Effector CD4-positive, alpha-beta T cell (primary cell): ENCODE results near the gene ANKRD17.
"Not testable (repeated sequence)": the region's sequence is repeated elsewhere in the genome, so short reads cannot be mapped to it uniquely, and the experiment has no call there.

ENCODE experiments used
- DNase-seq: peaks from one replicate; pipeline ENCODE4 v3.0.0-alpha.2; 2020
- total RNA-seq: gene quantifications from one replicate; lab custom pipeline; 2026; lab: John Stamatoyannopoulos, UW

Gene ANKRD17
- total RNA-seq = 183 reads per million, percentile 91 among the genes with 10 or more reads in this experiment

DNA sequence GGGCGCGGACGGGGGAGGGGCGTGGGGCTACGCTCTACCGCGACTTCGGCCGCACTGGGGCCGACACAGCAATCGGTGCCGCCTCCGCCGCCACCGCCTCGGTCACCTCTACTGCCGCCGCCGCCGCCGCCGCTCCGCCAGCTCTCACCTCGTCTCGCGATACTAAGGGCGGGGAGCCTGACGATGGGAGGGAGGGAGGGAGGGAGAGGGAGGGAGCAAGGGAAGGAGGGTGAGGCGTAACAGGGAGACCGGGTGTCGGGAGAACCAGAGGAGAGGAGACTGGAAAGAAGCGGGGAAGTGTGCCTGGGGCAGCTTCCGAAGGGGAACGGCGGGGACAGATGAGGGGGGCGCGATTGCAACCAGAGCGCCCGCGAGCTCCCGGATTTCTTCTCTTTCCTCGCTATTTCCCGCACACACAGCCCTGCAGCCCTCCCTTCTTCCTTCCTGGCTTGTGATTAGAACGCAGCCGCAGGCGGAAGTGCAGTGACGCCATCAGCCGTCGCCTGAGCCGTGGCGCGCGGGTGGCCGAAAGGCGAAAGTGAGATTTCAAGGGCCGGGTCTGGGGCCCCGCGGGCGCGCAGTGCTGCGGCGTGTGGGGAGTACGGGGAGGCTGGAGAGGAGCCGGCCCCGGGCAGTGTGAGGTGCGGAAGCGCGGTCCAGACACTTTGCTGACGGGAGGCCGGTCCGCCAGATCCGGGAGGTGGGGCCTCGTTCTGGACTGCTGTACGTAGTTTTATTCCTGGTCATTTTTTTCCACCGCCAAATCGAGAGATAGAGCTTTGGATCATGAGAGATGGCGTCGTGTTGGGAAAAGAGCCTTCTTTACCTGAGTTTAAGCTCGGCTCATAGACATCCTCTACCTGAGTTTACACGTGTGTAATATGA lies at the start of gene ANKRD17:
ANKRD17 (minus strand) TSS at position 113 of the 885 bp plus-strand sequence. CDS start 130 bp downstream, outside the sequence.
- DNase-seq = peak; percentile 84

DNA sequence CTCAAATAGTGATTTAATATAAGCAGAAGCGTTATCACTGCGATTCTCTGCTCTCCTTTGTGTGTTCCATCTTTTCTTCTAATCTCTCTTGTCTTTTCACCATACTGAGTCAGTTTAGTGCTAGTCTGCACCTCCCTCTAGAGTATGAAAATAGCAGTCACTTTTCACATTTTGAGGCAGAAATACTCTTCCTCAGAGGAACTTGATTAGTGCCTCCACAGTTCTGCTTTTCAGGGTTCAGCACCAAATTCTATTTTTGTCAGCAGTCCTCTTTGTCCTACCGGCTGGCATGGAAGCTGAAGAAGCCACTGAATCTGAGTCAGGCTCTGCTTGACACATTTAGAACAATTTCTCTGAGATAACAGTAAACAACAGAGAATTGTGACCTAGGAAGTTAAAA lies 49.7 kb upstream of the ANKRD17 start:
- DNase-seq = no peak

GRCh38 chr4:73303711-73304110 lies 45.1 kb upstream of the ANKRD17 start:
- DNase-seq = no peak

GRCh38 chr4:73299548-73300280 lies 41.1 kb upstream of the ANKRD17 start:
- DNase-seq = no peak

DNA sequence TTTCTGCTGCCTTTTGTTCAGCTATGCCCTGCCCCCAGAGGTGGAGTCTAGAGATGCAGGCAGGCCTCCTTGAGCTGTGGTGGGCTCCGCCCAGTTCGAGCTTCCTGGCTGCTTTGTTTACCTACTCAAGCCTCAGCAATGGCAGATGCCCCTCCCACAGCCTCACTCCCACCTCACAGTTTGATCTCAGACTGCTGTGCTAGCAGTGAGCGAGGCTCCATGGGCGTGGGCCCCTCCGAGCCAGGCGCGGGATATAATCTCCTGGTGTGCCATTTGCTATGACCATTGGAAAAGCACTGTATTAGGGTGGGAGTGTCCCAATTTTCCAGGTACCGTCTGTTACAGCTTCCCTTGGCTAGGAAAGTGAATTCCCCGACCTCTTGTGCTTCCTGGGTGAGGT lies 34.1 kb upstream of the ANKRD17 start:
- DNase-seq = not testable (repeated sequence)

DNA sequence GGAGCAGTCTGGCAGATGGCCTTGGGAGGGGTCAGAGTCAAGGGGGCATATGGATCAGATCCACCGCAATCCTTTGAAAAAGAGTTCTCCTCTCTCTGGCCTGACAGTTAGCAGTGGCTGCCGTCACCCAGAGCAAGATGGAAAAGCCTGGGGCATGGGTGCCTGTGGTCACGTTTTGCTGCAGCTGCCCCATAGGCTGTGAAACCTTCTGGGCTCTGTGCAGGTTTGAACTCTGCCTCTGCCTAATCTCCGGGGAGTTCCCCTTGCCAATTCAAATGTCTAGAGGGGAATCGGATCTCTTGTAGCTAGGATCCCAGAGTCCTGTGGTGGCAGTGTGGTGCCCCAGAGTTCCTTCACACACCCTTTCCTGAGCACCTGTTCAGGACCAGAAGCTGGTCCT lies 23.4 kb upstream of the ANKRD17 start:
- DNase-seq = no peak

DNA sequence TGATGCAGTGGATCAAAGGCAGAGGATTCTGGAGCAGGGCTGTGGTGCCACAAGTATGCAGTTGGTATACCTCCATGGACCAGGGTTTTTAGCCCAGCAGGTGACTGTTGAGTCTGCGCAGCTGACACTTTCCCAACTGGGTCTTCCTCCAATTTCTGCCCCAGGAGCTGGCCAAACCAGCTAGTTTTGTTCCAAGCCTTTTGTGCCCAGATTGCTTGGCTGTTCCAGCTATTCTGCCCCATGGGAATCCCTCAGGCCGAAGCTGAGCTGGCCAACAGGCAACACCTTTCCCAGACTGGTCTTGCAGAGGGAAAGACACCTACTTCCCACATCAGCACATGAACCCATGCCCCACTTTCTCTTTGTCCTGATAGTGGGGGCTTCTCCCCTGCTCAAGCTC lies 22.8 kb upstream of the ANKRD17 start:
- DNase-seq = no peak

DNA sequence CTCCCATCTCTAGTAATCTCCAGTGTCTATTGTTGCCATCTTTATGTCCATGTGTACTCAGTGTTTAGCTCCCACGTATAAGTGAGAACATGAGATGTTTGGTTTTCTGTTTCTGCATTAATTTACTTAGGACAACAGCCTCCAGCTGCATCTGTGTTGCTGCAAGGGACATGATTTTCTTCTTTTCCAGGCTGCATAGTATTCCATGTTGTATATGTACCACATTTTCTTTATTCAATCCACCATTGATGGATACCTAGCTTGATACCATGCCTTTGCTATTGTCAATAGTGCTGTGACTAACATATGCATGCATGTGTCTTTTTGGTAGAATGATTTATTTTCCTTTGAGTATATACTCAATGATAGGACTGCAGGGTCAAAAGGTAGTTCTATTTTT lies 18.6 kb upstream of the ANKRD17 start:
- DNase-seq = no peak

GRCh38 chr4:73275318-73275654 lies 16.7 kb upstream of the ANKRD17 start:
- DNase-seq = no peak

DNA sequence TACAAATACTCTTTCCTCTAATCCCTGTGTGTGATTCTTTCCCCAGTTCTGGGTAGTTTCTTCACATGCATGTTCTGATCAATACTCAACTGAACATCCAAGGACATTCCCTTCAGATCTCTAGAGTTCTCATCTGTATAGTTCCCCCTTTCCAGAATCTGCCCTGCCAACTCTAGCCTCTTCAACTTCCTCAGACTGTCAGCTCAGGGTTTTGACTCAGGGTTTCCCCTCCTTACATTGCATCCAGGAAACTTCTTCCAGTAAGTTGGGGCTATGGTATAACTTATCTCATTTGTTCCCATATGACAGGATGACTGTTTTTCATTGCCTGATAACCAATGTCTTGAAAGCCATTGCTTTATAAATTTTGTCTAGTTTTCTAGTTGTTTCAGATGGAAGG lies 14.2 kb upstream of the ANKRD17 start:
- DNase-seq = no peak

DNA sequence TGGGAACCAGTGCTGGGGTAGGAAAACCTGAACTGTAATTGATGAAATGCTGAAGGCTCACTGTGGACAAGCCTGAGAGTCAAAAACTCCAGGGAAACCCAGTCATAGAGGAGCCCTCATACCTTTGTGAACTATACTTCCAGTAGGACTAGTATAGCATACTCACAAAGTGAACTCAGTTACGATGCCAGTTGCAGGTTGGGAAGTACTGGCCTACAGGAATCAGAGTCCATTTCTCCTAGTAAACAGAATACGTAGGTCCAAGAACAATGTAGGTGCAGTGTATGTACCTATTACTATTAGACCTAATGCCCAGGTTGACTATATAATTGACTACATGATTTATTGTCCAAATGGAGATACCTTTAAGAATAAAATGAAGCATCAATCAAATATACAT lies 8.5 kb upstream of the ANKRD17 start:
- DNase-seq = no peak

DNA sequence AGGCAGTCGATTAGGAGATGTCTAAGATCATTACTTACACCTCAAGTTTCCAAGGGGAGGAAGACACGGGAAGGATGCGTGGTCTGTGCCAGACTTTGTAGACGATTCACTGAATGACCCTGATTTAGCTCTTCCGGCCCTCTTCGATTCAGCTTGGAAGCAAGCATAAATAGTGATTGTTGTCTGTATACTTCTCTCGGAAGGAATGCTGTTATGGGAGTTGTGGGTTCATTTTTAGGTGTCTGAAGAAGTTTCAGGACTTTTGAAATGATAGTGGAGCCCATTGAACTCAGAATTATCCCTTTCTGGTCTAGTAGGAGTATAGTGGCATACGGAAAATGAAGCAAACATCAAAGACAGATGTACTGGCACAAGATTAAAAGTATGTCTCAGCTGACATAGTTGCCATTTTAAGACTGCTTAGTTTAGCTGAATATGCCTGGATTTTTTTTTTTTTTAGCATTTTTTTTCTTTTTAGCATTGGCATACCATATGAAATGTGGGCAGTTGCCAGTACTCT lies 1.0 kb upstream of the ANKRD17 start:
- no peak for DNase-seq

GRCh38 chr4:73258436-73258685 lies 237 bp downstream of the ANKRD17 start:
- no peak for DNase-seq

DNA sequence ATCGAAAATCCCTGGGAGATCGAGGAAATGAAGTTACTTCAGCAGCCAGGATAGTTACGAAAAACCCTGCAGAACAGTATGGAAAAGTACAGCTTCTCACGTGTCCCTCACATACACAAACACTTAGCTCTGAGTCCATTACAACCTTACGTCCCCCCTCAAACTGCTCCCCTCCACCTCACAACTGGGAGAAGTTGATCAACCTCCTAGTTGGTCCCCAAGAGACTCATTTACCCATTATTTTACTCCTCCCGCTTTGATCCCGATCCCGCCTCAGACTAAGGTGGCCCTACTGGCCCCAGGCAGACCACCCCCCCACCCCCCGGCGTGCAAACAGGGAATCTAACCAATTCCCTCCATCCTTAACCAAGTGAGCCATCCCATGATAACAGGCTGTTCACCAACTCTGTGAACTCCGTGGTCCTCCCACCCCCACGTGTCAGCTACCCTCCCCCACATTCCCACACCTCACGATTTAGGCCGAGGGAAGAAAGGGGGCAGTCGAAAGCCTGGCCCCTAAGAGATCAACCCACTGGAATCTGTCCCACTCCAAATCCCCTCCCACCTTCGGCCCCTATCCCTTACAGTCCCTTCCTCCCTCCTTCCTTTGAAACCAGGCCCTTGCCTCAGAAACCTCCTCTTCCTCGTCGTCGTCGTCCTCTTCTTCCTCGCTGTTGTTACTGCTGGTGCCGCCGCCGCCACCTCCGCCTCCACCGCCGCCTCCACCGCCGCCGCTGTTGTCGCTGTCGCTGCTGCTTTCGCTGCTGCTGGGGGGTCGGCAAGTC lies 755 bp downstream of the ANKRD17 start:
- peak; percentile 3 for DNase-seq

- DNase-seq = peak; percentile 53
These were observed 1.4 kb downstream of the ANKRD17 start for GRCh38 chr4:73257234-73257633.

DNA sequence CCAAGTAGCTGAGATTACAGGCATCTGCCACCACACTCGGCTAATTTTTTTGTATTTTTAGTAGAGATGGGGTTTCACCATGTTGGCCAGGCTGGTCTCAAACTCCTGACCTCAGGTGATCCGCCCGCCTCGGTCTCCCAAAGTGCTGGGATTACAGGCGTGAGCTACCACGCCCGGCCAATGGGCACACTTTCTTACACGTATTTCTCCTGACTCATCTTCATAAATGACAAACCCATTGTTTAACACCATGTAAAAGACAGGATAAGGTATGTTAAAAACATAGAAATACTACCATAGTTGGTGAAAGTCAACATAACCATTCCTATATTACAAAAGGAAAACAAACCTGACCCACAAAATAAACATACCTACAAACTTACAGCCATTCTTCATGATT lies 2.8 kb downstream of the ANKRD17 start:
- not testable (repeated sequence) for DNase-seq

- DNase-seq = no peak
These were observed 6.6 kb downstream of the ANKRD17 start for GRCh38 chr4:73252001-73252400.

DNA sequence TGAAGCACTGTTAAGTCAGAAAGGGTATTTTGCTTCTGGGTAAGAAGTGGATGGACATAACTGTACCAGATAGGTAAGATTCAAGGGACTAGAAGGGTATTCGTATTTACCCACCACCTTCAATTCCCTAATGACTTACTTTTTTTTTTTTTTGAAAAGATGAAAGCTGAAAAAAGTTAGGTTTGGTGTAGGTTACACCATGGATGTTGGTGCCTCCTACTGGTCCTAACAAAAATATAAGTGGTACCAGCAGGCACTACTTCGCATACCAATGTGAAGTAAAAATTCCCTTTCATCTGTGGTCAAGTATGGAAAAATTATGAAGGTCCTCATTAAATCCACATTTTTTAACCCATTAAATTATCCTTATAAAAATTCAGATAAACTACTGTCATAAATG lies 7.2 kb downstream of the ANKRD17 start:
- no peak for DNase-seq

DNA sequence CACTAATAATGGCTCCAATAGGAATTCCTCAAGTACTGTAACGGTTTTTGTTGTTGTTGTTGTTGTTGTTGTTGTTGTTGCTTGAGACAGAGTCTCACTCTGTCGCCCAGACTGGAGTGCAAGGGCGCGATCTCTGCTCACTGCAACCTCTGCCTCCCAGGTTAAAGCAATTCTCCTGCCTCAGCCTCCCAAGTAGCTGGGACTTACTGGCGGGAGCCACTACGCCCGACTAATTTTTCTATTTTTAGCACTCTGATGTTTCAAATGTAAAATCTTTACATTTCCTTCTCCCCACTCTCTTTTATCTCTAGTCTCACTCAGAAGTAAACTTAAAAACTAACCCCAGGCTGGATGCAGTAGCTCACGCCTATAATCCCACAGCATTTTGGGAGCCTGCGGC lies 8.0 kb downstream of the ANKRD17 start:
- DNase-seq = no peak

DNA sequence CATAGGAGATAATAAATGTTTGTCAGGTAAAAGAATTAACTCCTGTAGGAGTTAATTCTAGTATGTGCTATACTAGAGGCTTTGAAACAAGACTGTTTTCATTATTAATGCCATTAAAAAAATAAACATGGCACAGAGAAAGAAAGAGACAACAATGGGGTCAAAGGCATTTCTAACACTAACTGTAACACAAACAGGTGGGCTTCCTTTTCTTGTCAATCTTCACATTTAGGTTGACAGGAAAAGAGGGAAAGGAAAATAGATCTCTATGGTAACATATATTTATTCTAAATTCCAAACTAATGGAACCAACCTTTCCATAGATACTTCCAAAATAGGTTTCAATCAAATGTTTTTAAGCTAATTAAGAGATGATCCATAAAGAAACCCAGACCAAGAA lies 9.8 kb downstream of the ANKRD17 start:
- DNase-seq = no peak

GRCh38 chr4:73248416-73248815 lies 10.2 kb downstream of the ANKRD17 start:
- DNase-seq = no peak

- no peak for DNase-seq
These were observed 11.5 kb downstream of the ANKRD17 start for GRCh38 chr4:73247100-73247499.

- no peak for DNase-seq
These were observed 12.6 kb downstream of the ANKRD17 start for GRCh38 chr4:73245955-73246354.
